GM06990 (cell line): ENCODE data around the gene SLC22A31.
A peak's percentile ranks its signal among the peaks of the same experiment; 100 is the strongest.

ENCODE experiments used
- DNase-seq: peaks from one replicate; pipeline ENCODE4 v3.0.0-alpha.2; 2011; ENCODE audit not compliant: insufficient read length; ENCODE audit errors: extremely low read depth
- H3K27me3 ChIP-seq: replicated peaks from 2 replicates; pipeline ENCODE4 v1.6.0; 2011; ENCODE audit warnings: low read length; ENCODE audit not compliant: control insufficient read depth, insufficient read depth
- H3K36me3 ChIP-seq: 2 replicates; pipeline ENCODE4 v1.5.1; 2011; ENCODE audit warnings: low read length; ENCODE audit not compliant: control insufficient read depth, insufficient read depth
- H3K4me3 ChIP-seq: replicated peaks from 2 replicates; pipeline ENCODE4 v1.5.1; 2011; ENCODE audit warnings: low read depth, mild to moderate bottlenecking, control low read depth, low read length
- CTCF ChIP-seq: IDR thresholded peaks from 2 replicates; pipeline ENCODE4 v1.5.1; 2011; ENCODE audit warnings: low read length, control low read depth, mild to moderate bottlenecking, inconsistent platforms; ENCODE audit not compliant: insufficient read depth, poor library complexity, severe bottlenecking

Gene SLC22A31

GRCh38 chr16:89146211-89147005, 53.9 kb downstream of the SLC22A31 start:
- Histone ChIP-seq H3K4me3 (no peak overlapping the region), H3K36me3 (peaks cover 26% of the 10 kb centered on the region), H3K27me3 (no peaks in the 10 kb centered on the region)
- DNase-seq = peak; percentile 7
- TF ChIP-seq CTCF = no peak
